K562 (cell line): ENCODE results near the gene TENM4. TPM values are rescaled to one million over a fixed set of nuclear protein-coding genes. Genes with fewer than 3 reads are reported as not detected.

ENCODE experiments used
- ATAC-seq: fragments of 200-7000 bp; cut with Tn5 transposase; 3 replicates; pipeline ENCODE4 v1.9.1; 2020; ENCODE audit warnings: moderate library complexity
- BruUV-seq: library from RNA; stranded (reverse); fragments of 400-500 nt; replicated peaks from 2 replicates; lab custom pipeline; 2021; lab: Mats Ljungman, UMichigan
- CTCF ChIA-PET: fragments of 300-600 bp; formaldehyde crosslinking; extraction: SDS; loops from one replicate; lab custom pipeline; 2021; ENCODE audit warnings: low intra/inter-chr PET ratio; lab: Yijun Ruan, JAX
- POLR2A ChIA-PET: fragments of 300-600, 350-650 bp; sonication (Branson Sonifier 250); formaldehyde crosslinking; extraction: SDS; loops from one replicate; lab custom pipeline; 2021; ENCODE audit warnings: antibody characterized with exemption, inconsistent platforms; lab: Yijun Ruan, JAX
- DNase-seq, 4 experiments: peaks; one replicate each; pipeline versions ENCODE4 v3.0.0 to v3.0.0-alpha.2; 2011 to 2018; ENCODE audit warnings: low spot score in 3 of 4, mixed read lengths in 3 of 4; ENCODE audit errors: extremely low read depth in 1 of 4
- FAIRE-seq: peaks from 2 replicates; lab custom pipeline; 2011; peaks lifted over from hg19 to GRCh38; lab: Jason Lieb, UNC
- H2AFZ ChIP-seq: 2 replicates; pipeline ENCODE4 v1.6.0; 2011; ENCODE audit warnings: low read depth, low read length, control low read depth, inconsistent platforms
- H3K27ac ChIP-seq: fragments of 200-600 bp; 3 replicates; pipeline ENCODE4 v1.8.0; 2011; ENCODE audit warnings: low read depth, mild to moderate bottlenecking, control low read depth, inconsistent platforms, low read length, moderate library complexity, mixed read lengths; ENCODE audit errors: extremely low read depth
- H3K27me3 ChIP-seq, 2 experiments: fragments of 300-600 bp in 1 of 2; 2 replicates in 1 of 2; 3 replicates in 1 of 2; pipeline versions ENCODE4 v1.6.0 to v1.8.0; 2011; ENCODE audit warnings: inconsistent platforms in 2 of 2, low read length in 2 of 2, mild to moderate bottlenecking in 1 of 2, mixed read lengths in 1 of 2, moderate library complexity in 1 of 2; ENCODE audit not compliant: control insufficient read depth in 2 of 2, insufficient read depth in 2 of 2
- H3K36me3 ChIP-seq: fragments of 300-600 bp; 3 replicates; pipeline ENCODE4 v1.8.0; 2011; ENCODE audit warnings: mild to moderate bottlenecking, low read length, inconsistent platforms; ENCODE audit not compliant: control insufficient read depth, insufficient read depth
- H3K4me1 ChIP-seq, 2 experiments: fragments of 200-600 bp in 1 of 2; replicated peaks in 1 of 2; 2 replicates in 1 of 2; 3 replicates in 1 of 2; pipeline versions ENCODE4 v1.5.1 to v1.8.0; 2011; ENCODE audit warnings: inconsistent platforms in 2 of 2, low read length in 2 of 2, mild to moderate bottlenecking in 1 of 2, mixed read lengths in 1 of 2, moderate library complexity in 1 of 2; ENCODE audit not compliant: control insufficient read depth in 2 of 2, insufficient read depth in 2 of 2
- H3K4me2 ChIP-seq: 2 replicates; pipeline ENCODE4 v1.6.1; 2011; ENCODE audit warnings: low read length, control low read depth, inconsistent platforms, mixed read lengths; ENCODE audit not compliant: insufficient read depth
- H3K4me3 ChIP-seq: fragments of 200-600 bp; sonication (generic), shearing (Covaris generic); 2 replicates; pipeline ENCODE4 v1.5.1; 2016; ENCODE audit warnings: control low read depth, inconsistent platforms
- H3K79me2 ChIP-seq: fragments of 200-600 bp; 3 replicates; pipeline ENCODE4 v1.8.0; 2011; ENCODE audit warnings: low read length, inconsistent platforms; ENCODE audit not compliant: control insufficient read depth, insufficient read depth
- H3K9ac ChIP-seq, 2 experiments: 2 replicates each; pipeline versions ENCODE4 v1.6.0 to v1.6.1; 2011; ENCODE audit warnings: low read depth in 2 of 2, low read length in 2 of 2, control low read depth in 1 of 2, inconsistent platforms in 1 of 2, mild to moderate bottlenecking in 1 of 2, mixed read lengths in 1 of 2; ENCODE audit not compliant: insufficient read depth in 1 of 2
- H3K9me1 ChIP-seq: one replicate; pipeline ENCODE4 v1.6.0; 2011; ENCODE audit warnings: inconsistent platforms, mild to moderate bottlenecking, low read length, moderate library complexity; ENCODE audit not compliant: control insufficient read depth, insufficient read depth
- H3K9me3 ChIP-seq: replicated peaks from 2 replicates; pipeline ENCODE4 v1.5.1; 2011; ENCODE audit warnings: low read depth, low read length, inconsistent platforms; ENCODE audit not compliant: control insufficient read depth, insufficient read depth
- H4K20me1 ChIP-seq: replicated peaks from 2 replicates; pipeline ENCODE4 v1.6.1; 2011; ENCODE audit warnings: low read length, inconsistent platforms, mixed read lengths; ENCODE audit not compliant: control insufficient read depth, insufficient read depth
- BRCA1 ChIP-seq, 2 experiments: fragments of 450-650 bp in 1 of 2; sonication (generic) in 1 of 2; formaldehyde crosslinking in 1 of 2; IDR thresholded peaks; 2 replicates each; pipeline versions ENCODE4 v1.5.0 to v1.6.1; 2017 to 2020; ENCODE audit warnings: mild to moderate bottlenecking in 1 of 2, missing genetic modification reagents in 1 of 2
- GTF3C2 ChIP-seq: IDR thresholded peaks from 3 replicates; pipeline ENCODE4 v1.6.1; 2011; ENCODE audit warnings: borderline replicate concordance, mild to moderate bottlenecking, moderate library complexity; ENCODE audit not compliant: insufficient read length; ENCODE audit errors: extremely low read depth
- PHB2 ChIP-seq: fragments of 450-650 bp; IDR thresholded peaks from 2 replicates; pipeline ENCODE4 v1.6.1; 2017; ENCODE audit warnings: low read depth
- SRF ChIP-seq, 2 experiments: fragments of 250-450, 450-650 bp in 1 of 2; sonication (Bioruptor Pico) in 1 of 2; sonication (generic) in 1 of 2; formaldehyde crosslinking; IDR thresholded peaks; 2 replicates each; pipeline versions ENCODE4 v1.5.0 to v1.5.1; 2020 to 2022; ENCODE audit warnings: mild to moderate bottlenecking in 1 of 2, missing genetic modification reagents in 1 of 2
- WGBS: fragments of 100-300 bp; shearing (Covaris generic); methylation state at CpG from one replicate; pipeline ENCODE4 v1.1.6; 2016; ENCODE audit warnings: low coverage, mixed read lengths; ENCODE audit not compliant: insufficient coverage; ENCODE audit errors: missing lambda C conversion rate; 5-methylcytosine and 5-hydroxymethylcytosine counted together
- in situ Hi-C: fragments of 300-500 bp; cut with MboI; formaldehyde crosslinking; loops from 4 replicates; pipeline ENCODE4 v1.15.0; 2018; ENCODE audit warnings: inconsistent platforms, mixed read lengths
- intact Hi-C: fragments of 100-400 bp; cut with micrococcal nuclease; formaldehyde crosslinking; loops from 2 replicates; pipeline ENCODE4 v1.14.2; 2022
- polyA plus RNA-seq, 8 experiments: library from polyadenylated mRNA; depleted of rRNA in 4 of 8; stranded (reverse) in 5 of 8; unstranded in 3 of 8; fragments of >200 nt; fragmentation: Nextera tagmentation in 2 of 8; fragmentation: Illumina TruSeq in 1 of 8; extraction: Ambion mirVana in 2 of 8; extraction: Trizol in 1 of 8; gene quantifications; 2 replicates each; pipeline versions ENCODE4 v1.2.1 to v1.2.3, GENCODE V29; 2011 to 2014; ENCODE audit warnings: inconsistent platforms in 1 of 8, missing spikeins in 1 of 8
- total RNA-seq, 7 experiments: library from RNA; depleted of rRNA in 6 of 7; stranded (reverse); fragments of >200 nt in 6 of 7; fragmentation: Illumina TruSeq in 2 of 7; extraction: Trizol in 2 of 7; gene quantifications; 2 replicates each; pipeline versions ENCODE4 v1.2.1 to v1.2.3, GENCODE V29; 2011 to 2021; ENCODE audit warnings: low replicate concordance in 1 of 7

The TENM4 gene
- total and polyA plus RNA-seq, 9 of the 15 experiments (the other 6 are each of a cell fraction or from before 2014, with no cell fraction given): 0.16 TPM; not detected in 8

- Histone ChIP-seq H3K36me3 (no peaks in the 10 kb centered on the region), H3K4me2 (no peak overlapping the region)
Measured at GRCh38 chr11:78800756-78801155, 640.1 kb downstream of the TENM4 start.

More at GRCh38 chr11:78800756-78801155, 640.1 kb downstream of the TENM4 start:
- H3K79me2 ChIP-seq: no peaks in the 10 kb centered on the region
- ChIA-PET POLR2A (interaction anchor here (1.2 kb wide), 1 partner anchor 20 kb away, joined by 3 read pairs; no protein-coding TSS in a partner anchor), CTCF (no interaction called here)
- no peaks in the 10 kb centered on the region for H3K9me3 ChIP-seq
- no peak for FAIRE-seq
- no peaks in the 10 kb centered on the region for H4K20me1 ChIP-seq
- ATAC-seq: no peak
- intact Hi-C loops: no loop called here
- no peaks in the 10 kb centered on the region for H3K4me1 ChIP-seq
- H3K27me3 ChIP-seq: no peaks in the 10 kb centered on the region
- 6% methylated on average over 2 of the region's 2 CpGs for WGBS
- in situ Hi-C loops: no loop called here
- BruUV-seq: no TSS peak
- H3K4me3 ChIP-seq: no peak overlapping the region
- H3K9ac ChIP-seq: no peak overlapping the region
- no peaks in the 10 kb centered on the region for H3K9me1 ChIP-seq
- no peak for DNase-seq
- H3K27ac ChIP-seq: no peak overlapping the region
- no peak overlapping the region for H2AFZ ChIP-seq
- TF ChIP-seq SRF (CRISPR knock-in tag; IDR thresholded peaks at IDR 0.05): no peak
- TF ChIP-seq PHB2: no peak
- no peak for TF ChIP-seq BRCA1 (IDR thresholded peaks at IDR 0.05)
- TF ChIP-seq BRCA1 (CRISPR knock-in tag; IDR thresholded peaks at IDR 0.05): no peak
- TF ChIP-seq GTF3C2: no peak
